Esophagus muscularis mucosa (tissue), 4 donors: Measurements from ENCODE around the gene NSD1. TPM values are rescaled to one million over a fixed set of nuclear protein-coding genes. Genes with fewer than 3 reads are reported as not detected.

Source experiments
- DNase-seq: peaks from one replicate; pipeline ENCODE4 v3.0.0-alpha.2; 2017; ENCODE audit errors: extremely low spot score
- H3K27ac ChIP-seq, 4 donors: fragments of 200-600 bp; sonication (generic); replicated peaks in 1 of 4; 1 replicate in 3 of 4; 2 replicates in 1 of 4; pipeline ENCODE4 v1.5.1; 2016 to 2019; ENCODE audit warnings: mild to moderate bottlenecking in 1 of 4
- H3K27me3 ChIP-seq, 4 donors: fragments of 200-600 bp; sonication (generic); one replicate each; pipeline versions ENCODE4 v1.5.1 to v1.6.0; 2016 to 2019
- H3K36me3 ChIP-seq, 4 donors: fragments of 200-600 bp; sonication (generic); one replicate each; pipeline ENCODE4 v1.5.1; 2016 to 2019
- H3K4me1 ChIP-seq, 4 donors: fragments of 200-600 bp; sonication (generic); one replicate each; pipeline ENCODE4 v1.5.1; 2016 to 2019
- H3K4me3 ChIP-seq, 4 donors: fragments of 200-600 bp; sonication (generic); 1 replicate in 2 of 4; 2 replicates in 2 of 4; pipeline ENCODE4 v1.5.1; 2016 to 2019; ENCODE audit warnings: mild to moderate bottlenecking in 4 of 4, moderate library complexity in 1 of 4
- H3K9me3 ChIP-seq, 4 donors: fragments of 200-600 bp; sonication (generic); 1 replicate in 3 of 4; 2 replicates in 1 of 4; pipeline ENCODE4 v1.5.1; 2016 to 2019
- CTCF ChIP-seq, 3 experiments: fragments of 200-600 bp in 2 of 3; fragments of 450-650 bp in 1 of 3; sonication (generic) in 2 of 3; IDR thresholded peaks; one replicate each; pipeline ENCODE4 v1.5.1; 2017 to 2019; ENCODE audit warnings: antibody characterized with exemption in 3 of 3, mild to moderate bottlenecking in 2 of 3, moderate library complexity in 1 of 3
- EP300 ChIP-seq: sonication (generic); formaldehyde crosslinking; IDR thresholded peaks from one replicate; pipeline ENCODE4 v1.6.1; 2017; ENCODE audit warnings: antibody characterized with exemption
- POLR2A ChIP-seq: fragments of 450-650 bp; IDR thresholded peaks from one replicate; pipeline ENCODE4 v1.6.1; 2017; ENCODE audit warnings: antibody characterized with exemption, moderate library complexity, mild to moderate bottlenecking, low read depth
- POLR2AphosphoS5 ChIP-seq, 2 donors: sonication (generic); formaldehyde crosslinking; IDR thresholded peaks; one replicate each; pipeline ENCODE4 v1.6.1; 2017; ENCODE audit warnings: antibody characterized with exemption in 2 of 2
- WGBS: methylation state at CpG from one replicate; pipeline ENCODE4 v1.1.5; 2018; 5-methylcytosine and 5-hydroxymethylcytosine counted together
- intact Hi-C: fragments of 100-400 bp; cut with DNase I; formaldehyde crosslinking; loops from one replicate; pipeline ENCODE4 v1.15.1; 2023
- total RNA-seq, 4 donors: library from RNA; depleted of rRNA; stranded (reverse); fragments of >200 nt; gene quantifications; one replicate each; pipeline versions ENCODE4 v1.1.0 to v1.2.1, GENCODE V29; 2016

The NSD1 gene
- total RNA-seq, 4 donors from 2014 or later = 35.1 to 47.9 (median 43.7) TPM

- intact Hi-C loops = no loop called here
- Histone ChIP-seq H3K4me1 (peaks cover 0 to 3% (median 0%) of the 10 kb centered on the region in 4 donors), H3K4me3 (no peak overlapping the region), H3K36me3 (peaks cover 38 to 97% (median 73%) of the 10 kb centered on the region in 4 donors), H3K27ac (no peak overlapping the region), H3K9me3 (no peaks in the 10 kb centered on the region), H3K27me3 (no peaks in the 10 kb centered on the region)
- TF ChIP-seq POLR2A = no peak
- TF ChIP-seq CTCF (IDR thresholded peaks at IDR 0.05) = no peak
- no peak for TF ChIP-seq POLR2AphosphoS5 (IDR thresholded peaks at IDR 0.05)
- TF ChIP-seq EP300 = no peak
- DNase-seq = no peak
- 91% methylated on average over 16 of the region's 16 CpGs for WGBS
These were observed 131.8 kb downstream of the NSD1 start for GRCh38 chr5:177265395-177265794.

GRCh38 chr5:177269232-177269895, 135.8 kb downstream of the NSD1 start:
- Histone ChIP-seq H3K27ac (no peak overlapping the region), H3K36me3 (peaks cover 47 to 92% (median 79%) of the 10 kb centered on the region in 4 donors), H3K4me1 (peaks cover 0 to 3% (median 0%) of the 10 kb centered on the region in 4 donors), H3K27me3 (no peaks in the 10 kb centered on the region), H3K9me3 (no peaks in the 10 kb centered on the region), H3K4me3 (no peak overlapping the region)
- intact Hi-C loops = no loop called here
- no peak for DNase-seq
- TF ChIP-seq CTCF (IDR thresholded peaks at IDR 0.05) = no peak
- TF ChIP-seq POLR2AphosphoS5 (IDR thresholded peaks at IDR 0.05) = no peak
- no peak for TF ChIP-seq POLR2A
- no peak for TF ChIP-seq EP300
- 94% methylated on average over 7 of the region's 7 CpGs for WGBS

- Histone ChIP-seq H3K36me3 (peaks cover 53 to 93% (median 82%) of the 10 kb centered on the region in 4 donors), H3K4me3 (no peak overlapping the region), H3K27ac (no peak overlapping the region), H3K9me3 (no peaks in the 10 kb centered on the region), H3K27me3 (no peaks in the 10 kb centered on the region), H3K4me1 (peaks cover 0 to 1% (median 0%) of the 10 kb centered on the region in 4 donors)
- 97% methylated on average over 3 of the region's 3 CpGs for WGBS
- DNase-seq = no peak
- intact Hi-C loops = no loop called here
- TF ChIP-seq EP300 (no peak), POLR2AphosphoS5 (IDR thresholded peaks at IDR 0.05) (no peak), POLR2A (no peak), CTCF (IDR thresholded peaks at IDR 0.05) (no peak)
These were observed 136.4 kb downstream of the NSD1 start for GRCh38 chr5:177269976-177270375.

- Histone ChIP-seq H3K36me3 (peaks cover 47 to 93% (median 82%) of the 10 kb centered on the region in 4 donors), H3K27ac (no peak overlapping the region), H3K4me1 (no peaks in the 10 kb centered on the region), H3K27me3 (no peaks in the 10 kb centered on the region), H3K4me3 (no peak overlapping the region), H3K9me3 (no peaks in the 10 kb centered on the region)
- 97% methylated on average over 3 of the region's 3 CpGs for WGBS
- TF ChIP-seq EP300 (no peak), CTCF (IDR thresholded peaks at IDR 0.05) (no peak), POLR2A (no peak), POLR2AphosphoS5 (IDR thresholded peaks at IDR 0.05) (no peak)
- DNase-seq = no peak
- intact Hi-C loops = no loop called here
These were observed 137.1 kb downstream of the NSD1 start for GRCh38 chr5:177270653-177271052.

- peaks cover 47 to 93% (median 82%) of the 10 kb centered on the region in 4 donors for H3K36me3 ChIP-seq
- no peak overlapping the region for H3K27ac ChIP-seq
- WGBS = 91% methylated on average over 4 of the region's 4 CpGs
- DNase-seq = no peak
- H3K27me3 ChIP-seq = no peaks in the 10 kb centered on the region
- H3K4me1 ChIP-seq = no peaks in the 10 kb centered on the region
- TF ChIP-seq EP300 (no peak), CTCF (IDR thresholded peaks at IDR 0.05) (no peak), POLR2AphosphoS5 (IDR thresholded peaks at IDR 0.05) (no peak), POLR2A (no peak)
- H3K4me3 ChIP-seq = no peak overlapping the region
- intact Hi-C loops = no loop called here
- H3K9me3 ChIP-seq = no peaks in the 10 kb centered on the region
These were observed 137.5 kb downstream of the NSD1 start for GRCh38 chr5:177271113-177271512.
